Loucy (cell line): ENCODE measurements around the gene DEPDC7.

Experiments used
- CTCF ChIP-seq: fragments of 200-600 bp; sonication (generic); conservative IDR thresholded peaks from 2 replicates; pipeline ENCODE4 v1.5.1; 2014; ENCODE audit warnings: mild to moderate bottlenecking, antibody characterized with exemption, low read length
- EZH2phosphoT487 ChIP-seq: fragments of 200-600 bp; IDR thresholded peaks from 2 replicates; pipeline ENCODE4 v1.6.1; 2018; ENCODE audit warnings: antibody characterized with exemption, mild to moderate bottlenecking, moderate library complexity, borderline replicate concordance

- no peak for TF ChIP-seq CTCF
- no peak for TF ChIP-seq EZH2phosphoT487
Observed at GRCh38 chr11:33043221-33043830, 27.6 kb downstream of the DEPDC7 start.
